Measurements from ENCODE around the gene CKS1B.

CKS1B gene

DNA sequence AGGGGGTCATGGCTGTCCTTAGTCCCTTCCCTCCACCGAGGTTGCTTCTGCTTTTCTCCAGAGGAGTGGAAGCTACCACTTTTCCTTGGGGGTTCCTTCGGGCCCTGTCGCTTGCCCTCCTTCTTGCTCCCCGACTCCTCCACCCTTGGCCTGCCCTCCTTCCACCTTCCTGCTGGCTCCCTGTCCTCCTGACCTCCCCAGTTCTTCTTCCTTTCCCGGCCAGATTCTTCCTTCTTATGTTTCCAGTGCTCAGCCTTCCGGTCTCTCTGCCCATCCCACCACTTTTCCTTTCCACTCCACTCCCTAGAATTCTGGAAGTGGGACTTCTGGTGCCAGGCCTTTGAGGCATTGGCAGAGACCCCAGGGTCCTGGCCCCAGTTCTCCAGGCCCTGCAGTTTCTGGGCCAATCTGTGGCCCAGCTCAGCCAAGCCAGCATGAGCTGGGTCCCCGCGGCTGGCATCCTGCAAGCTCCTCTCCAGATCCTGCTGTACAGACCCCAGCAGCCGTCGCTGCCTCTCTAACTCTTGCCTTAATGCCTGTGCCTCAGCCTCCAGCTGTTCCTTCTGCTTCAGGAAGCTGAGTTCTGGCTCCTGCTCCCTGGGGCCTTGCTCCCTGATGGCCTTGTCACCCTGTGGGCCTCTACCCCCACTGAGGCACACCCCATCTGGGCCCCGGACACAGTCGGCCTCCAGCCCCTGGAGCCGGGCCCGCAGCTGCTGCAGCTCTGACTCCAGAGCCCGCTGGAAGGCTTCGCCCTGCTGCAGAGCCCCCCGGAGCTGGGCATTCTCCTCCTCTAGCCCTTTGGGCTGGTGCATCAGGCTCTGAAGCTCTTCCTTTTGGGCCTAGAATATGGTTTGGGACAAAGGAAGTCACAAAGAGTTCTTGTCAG is 28.3 kb upstream of the CKS1B start:
- DNase-seq = no peak

DNA sequence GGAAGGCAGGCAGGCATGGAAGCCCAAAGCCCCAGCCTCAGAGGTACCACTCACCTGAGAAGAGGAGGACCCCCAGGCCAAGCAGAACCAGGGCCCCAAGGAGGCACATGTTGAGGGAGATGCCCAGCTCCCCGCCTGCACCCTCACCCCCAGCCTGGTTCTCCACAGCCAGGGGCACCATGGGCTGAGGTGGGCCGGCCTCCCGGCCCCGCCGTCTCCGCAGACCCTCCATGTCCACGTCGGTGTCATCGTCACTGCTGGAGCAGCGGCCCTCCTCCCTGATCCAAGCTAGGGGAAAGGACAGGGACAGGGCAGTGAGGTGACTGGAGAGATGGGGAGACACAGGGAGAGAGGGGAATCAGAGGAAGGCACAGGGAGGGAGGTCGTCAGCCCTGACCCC is 26.4 kb upstream of the CKS1B start:
- DNase-seq = no peak

DNA sequence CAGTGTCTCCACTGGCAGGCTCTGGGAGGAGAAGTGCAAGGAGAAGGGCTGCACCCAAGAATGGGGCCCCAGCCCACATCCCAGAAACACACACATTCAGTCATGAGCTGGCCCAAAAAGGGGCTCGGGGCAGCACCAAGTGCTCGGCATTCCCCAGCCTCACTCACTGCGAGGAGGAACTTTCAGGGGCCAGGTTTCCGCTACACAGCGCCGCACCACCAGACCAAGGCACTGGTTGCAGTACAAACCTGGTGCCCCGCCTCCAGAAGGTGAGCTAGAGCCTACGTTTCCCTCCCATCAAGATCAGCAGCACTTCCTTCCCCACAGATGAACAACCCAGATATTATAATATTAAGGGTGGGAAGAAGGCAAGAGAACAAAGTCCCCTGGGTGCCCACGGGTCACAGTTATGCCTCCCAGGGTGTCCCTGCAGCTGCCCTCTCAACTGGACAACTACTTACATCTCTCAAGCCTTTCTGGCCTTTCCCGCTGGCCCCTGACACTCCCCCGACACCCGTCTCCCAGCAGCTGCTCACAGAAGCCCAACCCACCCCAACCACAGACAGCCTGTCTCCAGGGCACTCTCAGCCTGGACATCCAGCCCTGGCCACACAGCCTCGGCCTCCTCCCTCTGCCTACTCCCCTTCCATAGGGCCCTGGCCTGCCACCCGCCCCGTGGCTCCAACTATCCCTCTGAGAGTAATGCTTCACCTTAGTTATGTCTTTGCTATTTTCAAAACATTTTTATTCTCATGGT is 22.4 kb upstream of the CKS1B start:
- DNase-seq = peak; percentile 66

DNA sequence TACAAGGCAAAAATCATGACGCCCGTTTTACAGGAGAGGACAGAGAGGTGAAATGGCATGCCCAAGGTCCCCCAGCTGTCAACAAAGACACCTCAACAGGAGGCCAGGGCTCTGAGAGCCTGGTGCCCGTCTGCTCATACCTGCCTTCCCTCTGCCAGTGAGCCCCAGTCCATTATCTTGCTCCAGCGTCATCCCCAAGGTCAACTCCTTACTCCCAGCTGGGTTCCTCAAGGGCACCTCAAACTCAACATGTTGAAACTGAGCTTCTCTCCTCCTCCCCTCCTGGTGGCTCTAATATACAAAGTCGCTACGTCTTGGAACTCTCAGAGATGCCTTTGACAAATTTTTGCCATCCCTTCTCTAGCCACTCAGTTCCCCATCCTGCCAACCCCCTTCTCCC is 21.8 kb upstream of the CKS1B start:
- no peak for DNase-seq

DNA sequence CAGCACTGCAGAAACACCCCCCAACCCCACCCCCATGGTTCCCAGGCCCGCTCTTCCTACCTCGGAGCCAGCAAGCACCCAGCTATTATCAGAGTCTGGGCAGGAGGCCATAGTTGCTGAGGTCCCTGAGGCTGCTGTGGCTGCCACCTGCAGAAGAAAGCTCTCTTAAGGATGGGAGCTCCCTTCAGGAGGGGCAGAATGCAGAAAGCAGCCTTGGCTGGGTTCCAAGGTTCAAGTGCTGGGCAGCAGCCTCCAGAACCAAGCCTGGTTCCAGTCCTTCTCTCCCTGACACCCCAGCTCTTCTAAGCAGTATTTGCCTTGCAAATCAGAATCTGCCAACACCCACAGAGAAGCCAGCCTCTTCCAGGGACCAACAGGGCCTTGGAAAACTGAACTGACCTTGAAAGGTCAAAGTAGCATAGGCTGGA is 20.9 kb upstream of the CKS1B start:
- DNase-seq = no peak

DNA sequence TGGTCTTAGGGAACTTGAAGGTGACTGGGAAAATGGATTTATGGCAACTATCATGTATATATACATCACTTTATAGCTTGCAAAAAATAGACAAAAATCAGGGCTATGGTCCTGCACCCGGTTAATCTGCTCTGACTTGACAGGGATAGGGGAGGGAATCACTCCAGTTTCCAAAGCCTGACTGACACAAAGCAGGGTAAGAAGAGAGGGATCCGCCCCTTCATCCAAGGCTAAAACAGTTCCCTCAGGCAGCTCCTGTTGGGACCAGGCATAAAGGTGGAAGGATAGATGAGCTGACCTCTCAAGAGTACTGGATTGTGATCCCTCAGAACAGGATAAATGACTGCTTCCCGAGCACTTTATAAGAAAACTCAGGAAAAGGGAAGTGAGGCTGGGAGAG is 19.9 kb upstream of the CKS1B start:
- no peak for DNase-seq

DNA sequence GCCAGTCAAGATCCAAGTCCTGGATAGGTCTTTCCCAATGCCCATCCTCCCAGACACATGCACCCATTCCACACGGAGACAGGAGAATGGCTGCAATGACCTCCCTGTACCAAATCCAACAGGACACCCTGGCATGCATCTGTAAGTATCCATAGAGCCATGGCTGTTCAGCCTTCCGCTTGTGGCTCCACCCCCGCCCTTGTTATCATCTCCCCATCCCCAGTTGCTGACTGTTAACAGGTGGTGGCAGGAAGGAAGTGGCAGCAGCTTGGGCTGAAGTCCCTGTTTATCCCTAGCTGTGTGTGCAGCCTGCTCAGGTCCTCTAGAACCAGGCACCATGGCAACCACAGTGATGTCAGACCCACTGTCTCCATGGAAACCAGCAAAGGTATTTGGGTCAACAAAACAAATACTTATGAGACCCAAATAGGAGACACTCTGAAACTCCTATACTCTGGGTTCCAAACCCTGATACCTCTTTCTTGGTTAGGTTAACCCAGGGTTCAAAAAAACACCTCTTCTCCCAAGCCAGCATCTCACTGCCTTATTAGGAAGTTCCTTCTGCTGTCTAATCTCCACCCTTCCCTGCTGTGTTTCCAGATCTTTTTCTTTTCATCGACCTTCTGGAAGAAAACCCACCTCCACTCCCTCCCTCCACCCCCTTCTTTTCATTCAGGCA is 19.3 kb upstream of the CKS1B start:
- peak; percentile 59 for DNase-seq

DNA sequence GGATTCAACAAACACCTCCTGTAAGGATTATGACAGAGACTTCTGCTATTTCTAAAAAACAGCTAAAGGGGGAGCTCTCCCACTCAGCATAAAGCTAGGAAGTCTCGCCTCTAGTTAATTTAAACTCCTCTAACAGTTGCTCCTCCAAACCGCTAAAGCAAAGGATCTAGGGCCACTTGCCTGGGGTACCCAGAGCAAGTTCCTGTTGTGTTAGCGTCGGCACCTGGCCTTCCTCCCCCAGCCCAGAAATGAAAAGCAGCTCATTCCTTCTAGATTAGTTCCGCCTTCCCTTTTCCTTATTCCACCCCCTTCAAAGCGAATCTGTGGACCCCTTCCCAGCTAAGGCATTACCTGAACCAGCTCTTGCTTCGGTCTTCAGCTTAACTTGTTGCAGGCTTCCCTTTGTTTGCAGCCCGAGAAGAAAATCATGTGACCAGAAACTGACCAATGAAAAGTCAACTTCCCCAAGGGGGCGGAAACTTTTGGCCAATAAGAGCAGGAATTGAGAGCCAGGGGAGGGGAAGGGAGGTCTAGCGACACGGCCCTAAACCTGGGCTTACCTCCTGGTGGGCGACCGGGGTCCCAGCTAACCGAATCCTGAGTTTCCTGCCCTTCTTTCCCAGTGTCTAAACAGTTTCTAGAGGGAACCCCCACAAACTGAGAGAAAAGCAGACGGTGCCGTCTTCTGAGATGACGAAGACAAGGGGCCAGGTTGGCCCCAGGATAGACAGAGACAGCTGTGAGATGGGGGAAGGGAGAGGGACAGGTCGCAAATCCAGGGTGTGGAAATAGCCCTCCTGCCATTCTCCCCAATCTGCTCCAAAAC is 18.6 kb upstream of the CKS1B start, which contains the start of gene PBXIP1:
Gene PBXIP1, minus strand, starts transcription at position 382 of the 826 bp plus-strand sequence. CDS start 2,378 bp downstream, outside the sequence.
- DNase-seq = peak; percentile 76

DNA sequence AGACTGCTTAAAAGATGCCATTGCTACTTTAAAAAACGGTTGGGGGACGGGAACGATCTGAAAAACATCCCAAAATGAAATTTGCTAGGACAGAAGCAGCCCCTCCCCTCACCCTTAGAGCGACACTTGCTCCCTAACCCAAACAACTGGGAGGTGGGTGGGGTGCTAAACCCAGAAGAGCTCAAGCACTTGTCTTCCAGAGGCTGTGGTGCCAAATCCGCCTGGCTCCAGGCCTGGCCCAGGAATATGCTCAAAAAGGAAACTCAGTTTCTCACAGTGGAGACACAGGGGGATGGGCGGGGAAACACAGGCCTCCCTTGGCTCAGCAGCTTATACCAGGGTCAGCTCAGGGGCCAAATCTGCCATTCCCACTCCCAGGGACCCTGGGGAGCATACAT is 17.9 kb upstream of the CKS1B start:
- no peak for DNase-seq

DNA sequence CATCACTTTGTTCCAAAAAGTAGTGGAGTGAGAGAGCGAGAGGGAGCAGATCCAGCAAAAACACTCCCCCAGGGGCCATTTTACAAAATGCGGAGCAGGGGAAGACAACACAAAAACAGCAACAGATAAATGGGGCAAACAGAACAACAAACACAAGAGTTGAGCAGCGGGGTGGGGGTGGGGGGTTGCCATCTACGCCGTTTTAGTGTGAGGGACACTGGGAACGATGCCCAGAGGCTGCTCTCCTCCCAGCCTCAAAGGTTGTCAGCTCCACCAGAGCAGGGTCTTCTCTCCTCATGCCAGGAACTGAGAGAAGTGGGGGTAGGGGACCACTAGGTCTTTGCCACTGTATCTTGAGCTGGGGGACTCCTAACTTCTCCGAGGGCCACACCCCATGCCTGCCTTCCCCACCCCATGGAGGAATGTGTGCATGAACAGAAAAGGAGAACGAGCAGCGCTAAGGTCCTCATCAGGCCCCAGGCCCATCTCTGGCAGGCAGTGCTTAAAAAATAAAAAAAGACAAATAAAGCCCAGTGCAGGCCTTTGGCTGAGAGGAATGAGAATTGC is 17.3 kb upstream of the CKS1B start:
- no peak for DNase-seq

DNA sequence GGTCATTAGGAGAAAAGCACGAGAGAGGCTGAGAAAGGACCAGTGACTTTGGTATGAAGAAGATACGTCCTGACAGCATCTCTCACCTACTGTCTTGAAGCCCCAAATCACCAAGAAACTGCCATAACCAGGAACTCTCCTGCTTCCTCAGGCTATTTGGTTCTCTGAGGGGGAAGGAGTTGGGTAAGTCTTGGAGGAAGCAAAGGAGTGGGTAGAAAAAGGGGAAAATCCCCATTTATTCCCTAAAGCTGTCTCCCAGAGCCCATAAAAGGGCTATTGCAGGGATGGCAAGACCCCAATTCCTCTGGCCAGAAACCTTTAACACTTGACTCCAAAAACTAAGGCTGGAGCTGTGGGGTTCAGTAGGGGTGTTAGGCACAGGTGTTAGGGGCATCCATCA is 16.4 kb upstream of the CKS1B start:
- no peak for DNase-seq

DNA sequence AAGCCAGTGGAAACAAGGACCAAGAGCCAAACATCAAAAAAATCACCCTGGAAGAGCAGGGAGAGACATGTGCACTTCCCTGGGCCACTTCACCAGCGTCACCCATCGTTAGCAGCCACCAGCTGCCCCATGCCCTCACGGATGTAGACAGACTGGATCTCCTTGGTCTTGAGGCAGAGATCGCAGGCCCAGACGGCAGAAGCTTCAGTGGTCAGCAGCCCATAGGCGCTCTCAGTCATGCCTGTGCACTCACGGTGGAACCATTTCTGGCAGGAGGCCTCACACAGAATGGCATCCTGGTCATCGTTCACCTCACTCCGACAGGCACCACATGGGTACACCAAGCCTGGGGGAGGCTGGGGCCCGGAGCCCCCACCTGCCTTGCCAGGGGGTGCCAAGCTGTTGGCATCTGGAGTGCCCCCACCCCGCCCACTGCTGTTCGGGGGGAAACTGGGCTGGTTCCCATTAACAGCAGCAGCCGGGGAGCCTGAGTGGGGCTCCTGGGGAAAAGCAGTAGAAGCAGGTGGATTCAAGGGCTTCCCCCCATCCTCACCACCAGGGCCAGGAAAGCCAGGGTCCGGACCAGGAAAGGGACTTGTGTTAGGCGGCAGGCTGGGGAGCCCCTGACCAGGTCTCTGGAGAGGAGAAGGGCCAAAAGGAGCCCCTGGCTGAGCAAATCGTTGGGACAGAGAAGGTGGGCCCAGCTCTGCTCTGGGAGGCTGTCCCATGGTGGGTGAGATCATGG is 15.6 kb upstream of the CKS1B start:
- no peak for DNase-seq

DNA sequence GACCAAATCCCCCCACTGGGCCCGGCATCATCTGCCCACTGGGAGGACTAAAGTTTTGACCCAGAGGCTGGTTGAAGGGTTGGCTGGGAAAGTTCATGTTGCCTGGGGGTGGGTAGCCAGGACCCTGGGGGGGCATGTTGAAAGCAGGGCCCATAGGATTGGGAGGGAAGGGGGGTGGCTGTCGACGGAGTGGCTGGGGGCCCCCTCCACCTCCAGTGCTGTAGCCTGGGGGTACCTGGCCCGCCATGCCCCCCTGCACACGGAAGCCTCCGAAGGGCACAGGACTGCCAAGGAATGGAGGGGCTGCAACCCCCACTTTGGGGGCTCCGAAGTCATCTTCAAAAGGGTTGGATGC is 15.1 kb upstream of the CKS1B start:
- no peak for DNase-seq

DNA sequence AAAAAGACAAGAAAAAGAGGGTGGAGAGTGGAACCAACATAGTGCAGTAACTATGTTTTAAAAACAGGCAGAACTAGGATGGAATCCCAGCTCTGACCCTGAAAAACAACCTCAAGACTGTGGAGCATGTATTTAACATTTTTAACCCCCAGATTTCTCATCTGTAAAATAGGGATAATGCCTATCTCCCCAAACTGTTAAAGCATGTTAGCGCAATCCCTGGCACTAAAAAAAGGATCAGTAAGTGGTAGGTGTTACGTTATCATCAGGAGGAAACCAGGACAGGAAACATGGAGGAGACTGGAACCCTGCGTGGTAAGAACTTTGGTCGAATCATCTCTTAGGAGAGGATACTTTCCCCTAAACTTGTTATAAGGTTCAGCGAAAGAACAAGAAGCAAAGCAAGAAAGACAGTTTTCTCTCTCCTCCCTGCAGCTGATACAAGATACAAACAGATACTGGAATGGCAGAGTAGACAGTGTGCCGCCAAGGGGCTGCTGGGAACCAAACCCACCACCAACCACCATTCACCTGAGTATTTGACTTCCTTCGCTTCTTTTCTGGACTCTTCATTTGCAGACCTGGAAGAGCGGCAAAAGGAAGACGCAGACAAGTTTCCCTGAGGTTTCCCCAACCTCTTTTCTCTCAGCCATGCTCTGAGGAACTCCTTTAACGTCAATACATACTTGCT is 13.9 kb upstream of the CKS1B start:
- no peak for DNase-seq

DNA sequence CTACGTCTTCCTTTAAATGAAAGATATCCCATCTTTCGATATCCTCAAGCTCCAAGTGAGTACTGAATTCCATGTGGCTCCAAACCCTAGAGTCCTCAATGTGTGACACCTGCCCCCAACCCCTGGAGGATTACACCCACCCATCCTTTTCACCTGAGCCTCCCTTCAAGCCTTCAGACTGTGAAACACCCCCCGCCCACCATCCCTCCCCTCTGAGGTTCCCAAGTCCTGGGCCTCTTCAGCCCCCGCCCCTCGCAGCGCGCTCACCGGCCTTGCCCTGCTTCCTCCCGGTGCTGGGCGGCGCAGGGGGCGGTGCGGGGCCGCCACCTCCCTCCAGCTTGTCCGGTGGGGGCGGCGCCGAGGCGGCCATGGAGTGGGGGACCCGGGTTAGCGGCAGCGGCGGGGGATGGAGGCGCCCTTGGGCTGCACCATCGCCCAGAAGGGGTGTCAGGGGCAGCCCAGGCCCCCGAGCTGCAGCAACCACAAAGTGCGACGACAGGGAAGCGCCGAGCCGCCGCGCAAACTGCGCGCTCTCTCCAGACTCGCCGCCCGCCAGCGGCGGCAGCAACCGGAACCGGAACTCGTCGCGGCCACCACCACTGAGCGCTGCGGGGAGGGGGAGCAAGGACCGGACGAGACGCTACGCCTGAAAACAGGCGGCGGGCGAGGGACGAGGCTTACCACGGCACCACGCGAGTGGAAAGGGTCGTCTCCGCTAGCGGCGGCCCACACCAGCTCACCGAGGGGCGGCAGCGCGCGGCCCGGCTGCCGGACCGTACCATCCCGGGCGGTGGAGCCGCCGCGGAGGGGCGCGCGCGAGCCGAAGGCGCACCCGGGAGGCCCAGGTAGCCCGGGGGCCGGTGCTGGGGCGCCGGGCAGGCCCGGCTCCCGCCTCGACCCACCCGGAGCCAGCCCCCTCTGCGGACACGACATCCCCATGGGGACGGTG is 13.0 kb upstream of the CKS1B start, which contains the start of gene PYGO2:
Gene PYGO2, minus strand, starts transcription at position 576 of the 949 bp plus-strand sequence. Its CDS starts 206 bp downstream, at position 370.
- DNase-seq = peak; percentile 83

DNA sequence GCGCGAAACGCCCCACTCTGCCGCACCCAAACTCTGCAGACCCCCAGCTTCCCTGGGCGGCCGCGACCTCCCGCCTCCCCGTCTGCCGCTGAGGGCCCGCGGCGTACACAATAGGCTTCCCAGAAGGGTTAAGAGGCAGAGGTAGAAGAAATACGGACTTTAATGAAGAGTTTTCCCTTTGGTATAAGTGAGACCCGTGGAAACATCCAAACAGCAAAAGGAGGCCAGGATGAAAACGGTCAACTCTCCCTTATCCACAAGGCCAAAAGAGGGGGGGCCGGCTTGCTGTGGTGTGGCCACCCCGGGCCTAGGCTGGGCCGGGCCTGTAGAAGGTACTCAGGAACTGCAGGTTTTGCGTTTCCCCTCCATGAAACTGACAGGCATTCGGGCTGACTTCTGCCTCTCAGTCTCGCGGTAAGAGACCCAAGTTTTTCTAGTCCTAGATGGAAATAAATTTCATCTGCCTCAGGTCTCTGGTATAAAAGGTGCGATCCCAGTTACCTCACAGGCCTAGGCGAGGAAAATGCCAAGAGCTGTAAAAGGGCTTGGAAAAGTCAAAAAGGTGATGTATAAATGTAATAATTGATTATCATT is 12.2 kb upstream of the CKS1B start:
- peak; percentile 29 for DNase-seq

DNA sequence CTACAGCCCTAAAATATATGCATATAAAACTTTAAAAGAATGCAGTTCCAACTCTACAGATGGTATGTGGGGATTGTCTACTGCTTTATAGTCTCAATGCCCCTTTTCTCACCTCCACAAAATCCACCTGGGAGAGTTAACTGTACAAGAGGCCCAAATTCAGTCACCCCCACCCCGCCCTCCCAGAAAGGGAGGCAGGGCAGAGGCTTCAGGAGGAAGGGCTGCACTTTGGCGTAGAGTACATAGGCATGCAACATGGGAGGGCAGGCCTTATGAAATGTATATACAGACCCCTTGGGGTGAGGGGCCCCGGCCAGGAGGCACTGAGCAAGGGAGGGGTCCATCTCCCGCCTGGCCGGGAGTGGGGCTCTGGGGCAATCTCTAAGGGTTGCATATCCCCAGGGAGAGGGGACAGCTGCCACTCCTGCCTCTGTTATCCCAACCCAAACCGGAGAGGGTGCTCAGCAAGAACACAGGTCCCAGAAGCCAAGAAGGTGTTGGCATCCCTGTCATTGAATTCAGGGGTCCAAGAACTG is 11.6 kb upstream of the CKS1B start:
- no peak for DNase-seq

DNA sequence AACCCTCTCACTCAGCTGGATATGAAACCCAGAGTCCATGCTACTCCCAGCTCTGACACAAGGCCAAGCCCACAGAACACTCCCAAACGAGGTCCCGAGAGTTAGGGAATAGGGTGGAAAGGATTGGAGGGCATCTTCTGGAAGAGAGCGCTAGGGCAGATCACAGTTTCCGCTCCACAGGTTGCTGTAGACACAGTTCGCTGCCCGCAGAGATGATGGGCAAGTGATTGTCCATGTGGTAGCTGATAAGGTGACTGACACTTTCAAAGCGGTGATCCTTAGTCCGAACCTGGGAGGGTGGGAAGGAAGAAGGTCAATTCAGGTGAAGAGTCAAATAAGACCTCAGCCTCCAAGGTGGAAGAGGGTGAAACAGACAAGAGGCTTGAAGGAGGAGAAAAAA is 10.8 kb upstream of the CKS1B start:
- no peak for DNase-seq

DNA sequence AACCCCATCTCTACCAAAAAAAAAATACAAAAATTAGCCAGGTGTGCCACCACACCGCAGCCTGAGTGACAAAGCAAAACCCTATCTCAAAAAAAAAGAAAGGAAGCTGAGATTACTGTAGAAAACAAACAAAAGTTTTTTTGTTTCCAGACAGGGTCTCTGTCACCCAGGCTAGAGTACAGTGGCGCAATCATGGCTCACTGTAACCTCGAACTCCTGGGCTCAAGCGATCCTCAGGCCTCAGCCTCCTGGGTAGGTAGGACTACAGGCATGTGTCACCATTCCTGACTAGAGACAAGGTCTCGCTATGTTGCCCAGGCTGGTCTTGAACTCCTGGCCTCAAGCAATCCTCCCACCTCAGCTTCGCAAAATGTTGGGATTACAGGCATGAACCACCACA is 10.1 kb upstream of the CKS1B start:
- no peak for DNase-seq

Data from activated naive CD4-positive, alpha-beta T cell treated with anti-CD3 and anti-CD28 coated beads, Interleukin-2, amount 50 U/mL, for 16 hours (primary cell).